ENCODE data around the gene MLH1.

The MLH1 gene

DNA sequence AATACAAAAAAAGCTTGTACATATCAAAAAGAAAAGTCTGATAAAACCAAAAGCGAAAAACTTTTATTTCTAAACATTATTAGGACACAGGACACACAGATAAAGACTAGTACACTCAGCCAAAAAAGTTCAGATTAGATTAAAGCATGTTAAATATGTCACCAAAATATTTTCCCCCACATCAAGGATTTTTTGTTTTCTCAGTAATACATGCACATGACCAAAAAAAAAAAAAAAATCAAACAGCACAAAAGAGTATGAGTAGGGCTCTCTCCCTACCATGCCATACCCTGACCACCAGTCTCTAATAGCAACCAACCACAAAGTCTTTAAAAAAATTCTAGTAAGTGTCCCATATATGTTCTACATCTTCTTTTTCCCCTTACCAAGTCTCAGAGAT is 103.7 kb downstream of the MLH1 start:
- TF ChIP-seq, protein P1, sequence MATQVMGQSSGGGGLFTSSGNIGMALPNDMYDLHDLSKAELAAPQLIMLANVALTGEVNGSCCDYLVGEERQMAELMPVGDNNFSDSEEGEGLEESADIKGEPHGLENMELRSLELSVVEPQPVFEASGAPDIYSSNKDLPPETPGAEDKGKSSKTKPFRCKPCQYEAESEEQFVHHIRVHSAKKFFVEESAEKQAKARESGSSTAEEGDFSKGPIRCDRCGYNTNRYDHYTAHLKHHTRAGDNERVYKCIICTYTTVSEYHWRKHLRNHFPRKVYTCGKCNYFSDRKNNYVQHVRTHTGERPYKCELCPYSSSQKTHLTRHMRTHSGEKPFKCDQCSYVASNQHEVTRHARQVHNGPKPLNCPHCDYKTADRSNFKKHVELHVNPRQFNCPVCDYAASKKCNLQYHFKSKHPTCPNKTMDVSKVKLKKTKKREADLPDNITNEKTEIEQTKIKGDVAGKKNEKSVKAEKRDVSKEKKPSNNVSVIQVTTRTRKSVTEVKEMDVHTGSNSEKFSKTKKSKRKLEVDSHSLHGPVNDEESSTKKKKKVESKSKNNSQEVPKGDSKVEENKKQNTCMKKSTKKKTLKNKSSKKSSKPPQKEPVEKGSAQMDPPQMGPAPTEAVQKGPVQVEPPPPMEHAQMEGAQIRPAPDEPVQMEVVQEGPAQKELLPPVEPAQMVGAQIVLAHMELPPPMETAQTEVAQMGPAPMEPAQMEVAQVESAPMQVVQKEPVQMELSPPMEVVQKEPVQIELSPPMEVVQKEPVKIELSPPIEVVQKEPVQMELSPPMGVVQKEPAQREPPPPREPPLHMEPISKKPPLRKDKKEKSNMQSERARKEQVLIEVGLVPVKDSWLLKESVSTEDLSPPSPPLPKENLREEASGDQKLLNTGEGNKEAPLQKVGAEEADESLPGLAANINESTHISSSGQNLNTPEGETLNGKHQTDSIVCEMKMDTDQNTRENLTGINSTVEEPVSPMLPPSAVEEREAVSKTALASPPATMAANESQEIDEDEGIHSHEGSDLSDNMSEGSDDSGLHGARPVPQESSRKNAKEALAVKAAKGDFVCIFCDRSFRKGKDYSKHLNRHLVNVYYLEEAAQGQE (IDR thresholded peaks at IDR 0.05; ENCODE audit: insufficient read depth in 1 of 2, low read depth in 2 of 2, low read length in 2 of 2): no peak
- no peak for TF ChIP-seq POLR2AphosphoS5 (IDR thresholded peaks at IDR 0.05; ENCODE audit: low read depth, low read length)
- TF ChIP-seq FOXP2 (optimal IDR thresholded peaks at IDR 0.05; ENCODE audit: borderline replicate concordance, extremely low read depth, extremely low read length, insufficient read depth): no peak
- TF ChIP-seq TAF1 (IDR thresholded peaks at IDR 0.05; ENCODE audit: borderline replicate concordance, insufficient read depth, low read length): no peak
- TF ChIP-seq SIN3A (IDR thresholded peaks at IDR 0.05; ENCODE audit: borderline replicate concordance, insufficient read depth, low read length): no peak

GRCh38 chr3:37097776-37098175 is 104.5 kb downstream of the MLH1 start:
- TF ChIP-seq, protein P1 (IDR thresholded peaks at IDR 0.05; ENCODE audit: insufficient read depth in 1 of 2, low read depth in 2 of 2, low read length in 2 of 2): no peak
- TF ChIP-seq FOXP2 (optimal IDR thresholded peaks at IDR 0.05; ENCODE audit: borderline replicate concordance, extremely low read depth, extremely low read length, insufficient read depth) (no peak), SIN3A (IDR thresholded peaks at IDR 0.05; ENCODE audit: borderline replicate concordance, insufficient read depth, low read length) (no peak), POLR2AphosphoS5 (IDR thresholded peaks at IDR 0.05; ENCODE audit: low read depth, low read length) (no peak), TAF1 (IDR thresholded peaks at IDR 0.05; ENCODE audit: borderline replicate concordance, insufficient read depth, low read length) (no peak)

DNA sequence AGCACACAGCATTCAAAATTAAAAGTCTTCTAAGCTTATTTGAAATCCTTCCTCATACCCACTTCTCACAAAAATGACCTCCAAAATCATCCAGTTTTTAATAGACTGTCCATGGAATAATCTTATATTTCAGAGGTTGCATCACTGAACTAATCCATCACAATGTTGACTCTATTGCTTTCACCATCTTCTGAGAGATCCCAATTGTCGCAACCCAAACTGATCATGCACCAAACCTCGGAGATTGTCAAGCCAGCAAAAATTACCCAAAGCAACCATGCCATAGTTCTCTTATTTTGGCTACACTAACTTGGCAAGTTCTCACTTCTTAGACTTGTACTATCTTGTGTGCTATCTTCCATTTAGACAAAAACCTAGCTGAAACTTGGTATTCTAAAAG is 105.6 kb downstream of the MLH1 start:
- TF ChIP-seq POLR2AphosphoS5 (IDR thresholded peaks at IDR 0.05; ENCODE audit: low read depth, low read length) (no peak), TAF1 (IDR thresholded peaks at IDR 0.05; ENCODE audit: borderline replicate concordance, insufficient read depth, low read length) (no peak), FOXP2 (optimal IDR thresholded peaks at IDR 0.05; ENCODE audit: borderline replicate concordance, extremely low read depth, extremely low read length, insufficient read depth) (no peak), SIN3A (IDR thresholded peaks at IDR 0.05; ENCODE audit: borderline replicate concordance, insufficient read depth, low read length) (no peak)
- TF ChIP-seq, protein P1 (IDR thresholded peaks at IDR 0.05; ENCODE audit: insufficient read depth in 1 of 2, low read depth in 2 of 2, low read length in 2 of 2): no peak

GRCh38 chr3:37099469-37099868 is 106.2 kb downstream of the MLH1 start:
- no peak for TF ChIP-seq POLR2AphosphoS5 (IDR thresholded peaks at IDR 0.05; ENCODE audit: low read depth, low read length)
- no peak for TF ChIP-seq SIN3A (IDR thresholded peaks at IDR 0.05; ENCODE audit: borderline replicate concordance, insufficient read depth, low read length)
- no peak for TF ChIP-seq TAF1 (IDR thresholded peaks at IDR 0.05; ENCODE audit: borderline replicate concordance, insufficient read depth, low read length)
- TF ChIP-seq, protein P1 (IDR thresholded peaks at IDR 0.05; ENCODE audit: insufficient read depth in 1 of 2, low read depth in 2 of 2, low read length in 2 of 2): no peak
- TF ChIP-seq FOXP2 (optimal IDR thresholded peaks at IDR 0.05; ENCODE audit: borderline replicate concordance, extremely low read depth, extremely low read length, insufficient read depth): no peak

GRCh38 chr3:37100411-37100810 is 107.1 kb downstream of the MLH1 start:
- no peak for TF ChIP-seq POLR2AphosphoS5 (IDR thresholded peaks at IDR 0.05; ENCODE audit: low read depth, low read length)
- no peak for TF ChIP-seq TAF1 (IDR thresholded peaks at IDR 0.05; ENCODE audit: borderline replicate concordance, insufficient read depth, low read length)
- TF ChIP-seq, protein P1 (IDR thresholded peaks at IDR 0.05; ENCODE audit: insufficient read depth in 1 of 2, low read depth in 2 of 2, low read length in 2 of 2): no peak
- TF ChIP-seq FOXP2 (optimal IDR thresholded peaks at IDR 0.05; ENCODE audit: borderline replicate concordance, extremely low read depth, extremely low read length, insufficient read depth): no peak
- TF ChIP-seq SIN3A (IDR thresholded peaks at IDR 0.05; ENCODE audit: borderline replicate concordance, insufficient read depth, low read length): no peak
